ENCODE measurements around the gene IRF2. TPM values are rescaled to one million over a fixed set of nuclear protein-coding genes. Genes with fewer than 3 reads are reported as not detected.
A peak's percentile ranks its signal among the peaks of the same experiment; 100 is the strongest.

IRF2 gene
- total and polyA plus RNA-seq, 9 donors: 27.8 to 68.4 (median 40.7) TPM

DNA sequence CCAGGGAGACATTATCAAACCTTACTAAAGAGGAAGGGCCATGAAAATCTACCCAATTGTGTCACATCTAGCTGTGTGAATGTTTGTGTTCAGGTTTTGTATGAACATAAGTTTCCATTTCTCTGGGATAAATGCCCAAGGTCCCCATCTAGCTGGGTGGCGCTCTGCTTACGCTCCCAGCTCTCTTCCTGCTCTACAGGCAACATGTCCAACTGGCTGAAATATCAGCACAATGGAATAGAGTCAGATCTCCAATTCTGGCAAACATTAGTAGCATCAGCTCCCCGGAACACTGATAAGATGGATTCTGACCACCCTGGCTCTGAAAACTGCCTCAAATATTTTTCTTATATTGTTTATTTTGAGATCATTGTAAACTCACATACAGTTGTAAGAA lies 74.8 kb downstream of the IRF2 start:
- no peak for TF ChIP-seq CTCF (IDR thresholded peaks at IDR 0.05)
- no peak for TF ChIP-seq POLR2A (IDR thresholded peaks at IDR 0.05)
- no peak for TF ChIP-seq EP300 (IDR thresholded peaks at IDR 0.05)
- intact Hi-C loops (cut with DNase I): loop anchor here in 1 of 4 donors (10.0 kb wide), 1 partner anchor 135 kb away; no protein-coding TSS in a partner anchor
- DNase-seq: peak in 4 of 5 donors; percentile 43 to 63 (median 61)
- no peaks in the 10 kb centered on the region for H3K9me3 ChIP-seq
- peaks cover 35% of the 10 kb centered on the region for H3K4me1 ChIP-seq (ENCODE audit: insufficient read depth)
- WGBS, 3 donors: 11 to 40% (median 14%) methylated on average over 3 of the region's 3 CpGs
- H3K36me3 ChIP-seq: no peaks in the 10 kb centered on the region
- peak overlapping the region in 1 of 2 donors; percentile 68 for H3K27ac ChIP-seq
- no peaks in the 10 kb centered on the region for H3K27me3 ChIP-seq
- no peak overlapping the region for H3K4me3 ChIP-seq

DNA sequence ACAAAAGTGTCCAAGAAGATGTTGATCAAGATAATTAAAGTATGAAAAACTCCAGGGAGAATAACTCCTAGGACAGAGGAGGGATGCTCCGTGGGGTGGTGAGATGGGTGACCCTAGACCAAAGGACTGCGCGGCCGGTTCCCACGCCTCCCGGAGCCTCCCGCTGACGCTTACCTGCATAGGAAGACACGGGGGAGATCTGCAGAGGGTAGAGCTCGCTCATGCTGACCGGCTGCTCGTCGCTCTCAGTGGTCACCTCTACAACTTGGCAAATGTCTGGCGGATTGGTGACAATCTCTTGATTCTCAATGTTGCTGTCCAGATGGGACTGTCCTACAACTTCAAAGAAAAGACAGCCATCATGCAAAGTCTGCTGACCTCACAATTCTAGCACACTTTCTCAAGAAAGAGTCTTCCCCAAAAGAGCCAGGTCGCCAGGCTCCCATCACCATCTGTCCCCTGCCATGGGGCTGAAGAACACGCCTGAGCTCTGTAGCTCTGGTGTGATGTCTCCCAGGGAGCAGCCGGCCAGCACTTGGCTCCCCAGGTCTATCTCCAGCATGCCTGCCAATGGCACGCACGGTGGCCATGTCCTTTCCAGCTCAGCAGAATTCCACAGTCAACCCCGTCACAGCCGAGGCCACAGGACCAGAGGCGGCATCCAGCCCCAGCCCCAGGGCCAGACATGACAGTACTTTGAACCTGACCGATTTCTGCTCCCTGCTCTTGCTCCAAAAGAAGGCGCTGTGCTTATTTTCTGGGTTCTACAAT lies 75.4 kb downstream of the IRF2 start:
- peaks cover 35% of the 10 kb centered on the region for H3K4me1 ChIP-seq (ENCODE audit: insufficient read depth)
- no peaks in the 10 kb centered on the region for H3K9me3 ChIP-seq
- H3K27ac ChIP-seq: peak overlapping the region in 1 of 2 donors; percentile 68
- peak in 1 of 5 donors; percentile 42 for DNase-seq
- no peaks in the 10 kb centered on the region for H3K36me3 ChIP-seq
- WGBS, 3 donors: 88 to 93% (median 93%) methylated on average over 24 of the region's 24 CpGs
- H3K27me3 ChIP-seq: no peaks in the 10 kb centered on the region
- intact Hi-C loops (cut with DNase I): loop anchor here in 1 of 4 donors (10.0 kb wide), 1 partner anchor 136 kb away; no protein-coding TSS in a partner anchor
- TF ChIP-seq CTCF (IDR thresholded peaks at IDR 0.05): no peak
- no peak for TF ChIP-seq EP300 (IDR thresholded peaks at IDR 0.05)
- TF ChIP-seq POLR2A (IDR thresholded peaks at IDR 0.05): no peak
- no peak overlapping the region for H3K4me3 ChIP-seq

GRCh38 chr4:184397516-184398163 lies 76.7 kb downstream of the IRF2 start:
- Histone ChIP-seq H3K4me3 (no peak overlapping the region), H3K4me1 (ENCODE audit: insufficient read depth) (peaks cover 31% of the 10 kb centered on the region), H3K27me3 (no peaks in the 10 kb centered on the region), H3K9me3 (no peaks in the 10 kb centered on the region), H3K36me3 (no peaks in the 10 kb centered on the region), H3K27ac (no peak overlapping the region)
- intact Hi-C loops (cut with DNase I): loop anchor here in 1 of 4 donors (10.0 kb wide), 1 partner anchor 137 kb away; no protein-coding TSS in a partner anchor
- no peak for DNase-seq
- WGBS, 3 donors: 65 to 70% (median 70%) methylated on average over 6 of the region's 6 CpGs
- TF ChIP-seq EP300 (IDR thresholded peaks at IDR 0.05) (no peak), CTCF (IDR thresholded peaks at IDR 0.05) (no peak), POLR2A (IDR thresholded peaks at IDR 0.05) (no peak)

- no peak overlapping the region for H3K27ac ChIP-seq
- H3K36me3 ChIP-seq: no peaks in the 10 kb centered on the region
Observed at GRCh38 chr4:184396570-184397515, 77.5 kb downstream of the IRF2 start.

More at GRCh38 chr4:184396570-184397515, 77.5 kb downstream of the IRF2 start:
- no peaks in the 10 kb centered on the region for H3K9me3 ChIP-seq
- WGBS, 3 donors: 84 to 90% (median 89%) methylated on average over 15 of the region's 15 CpGs
- intact Hi-C loops (cut with DNase I): loop anchor here in 1 of 4 donors (10.0 kb wide), 1 partner anchor 138 kb away; no protein-coding TSS in a partner anchor
- no peak overlapping the region for H3K4me3 ChIP-seq
- TF ChIP-seq POLR2A (IDR thresholded peaks at IDR 0.05) (no peak), EP300 (IDR thresholded peaks at IDR 0.05) (no peak), CTCF (IDR thresholded peaks at IDR 0.05) (no peak)
- no peaks in the 10 kb centered on the region for H3K27me3 ChIP-seq
- peaks cover 26% of the 10 kb centered on the region for H3K4me1 ChIP-seq (ENCODE audit: insufficient read depth)
- DNase-seq: no peak

All from ovary (tissue), 9 donors.